ENCODE data around the gene PKDCC.

The PKDCC gene

DNA sequence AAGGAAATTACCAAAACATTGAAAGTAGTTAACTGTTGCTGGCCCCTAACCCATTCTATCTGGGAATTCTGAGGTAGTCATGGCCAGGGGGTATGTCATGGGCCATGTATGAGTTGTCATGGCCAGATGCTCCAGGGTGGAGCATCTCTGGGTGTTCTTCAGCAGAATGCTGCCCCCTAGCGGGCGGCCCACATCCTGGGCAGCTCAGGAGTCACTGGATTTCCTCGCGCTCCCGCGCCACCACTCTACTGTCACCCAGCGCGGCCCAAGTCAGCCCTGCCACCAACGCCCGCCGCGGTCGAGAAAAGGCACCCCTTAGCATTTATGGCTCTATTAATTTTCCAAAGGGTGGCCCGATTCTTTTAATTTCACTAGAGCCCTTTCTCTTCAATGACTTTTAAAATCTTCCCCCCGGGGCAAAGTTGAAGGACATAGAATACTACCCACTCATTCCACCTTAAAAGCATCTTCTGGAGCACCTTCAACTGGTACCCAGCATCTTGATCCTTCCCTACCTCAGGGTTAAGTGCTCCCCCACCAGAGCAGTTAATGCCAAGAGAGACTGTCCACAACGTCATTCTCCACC is 41.6 kb downstream of the PKDCC start:
- DNase-seq (ENCODE audit: low read depth in 2 of 2), result peak in 1 of 2 experiments; percentile 51

DNA sequence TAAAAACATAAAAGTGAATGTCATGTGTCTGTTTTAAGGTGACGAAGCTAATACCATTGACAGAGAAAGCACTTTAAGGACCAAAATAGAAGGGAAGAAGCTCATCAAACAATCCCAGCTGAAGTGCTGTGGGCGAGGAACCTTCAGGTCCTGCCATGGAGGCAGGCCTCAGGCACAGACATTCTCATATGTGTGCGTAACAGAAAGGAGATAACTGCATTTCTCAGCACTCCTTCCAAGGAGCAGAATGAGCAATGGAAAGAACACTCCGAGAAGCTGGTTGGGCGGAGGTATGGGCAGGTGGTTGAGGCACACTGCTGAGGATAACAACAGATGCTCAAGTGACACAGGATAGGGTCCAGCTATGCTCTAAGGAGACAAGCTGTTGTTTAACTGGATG is 42.4 kb downstream of the PKDCC start:
- DNase-seq (ENCODE audit: low read depth in 2 of 2), result no peak

DNA sequence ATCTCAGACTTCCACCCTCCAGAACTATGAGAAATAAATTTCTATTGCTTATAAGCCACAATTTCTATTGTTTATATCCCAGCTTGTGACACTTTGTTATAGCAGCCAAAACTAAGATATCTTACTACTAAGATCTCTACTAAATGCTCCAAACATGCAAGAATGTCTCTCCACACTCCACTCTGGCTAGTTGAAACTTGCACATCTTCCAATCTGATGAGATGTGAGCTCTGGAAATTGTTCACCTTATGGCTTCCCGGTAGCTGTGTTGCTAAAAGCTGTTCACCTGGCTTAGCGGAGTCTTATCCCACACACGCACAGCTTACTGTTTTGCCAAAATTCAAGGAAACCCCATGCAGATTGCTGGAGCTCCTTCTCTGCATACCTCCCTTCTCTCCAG is 43.9 kb downstream of the PKDCC start:
- no peak for DNase-seq (ENCODE audit: low read depth in 2 of 2)

DNA sequence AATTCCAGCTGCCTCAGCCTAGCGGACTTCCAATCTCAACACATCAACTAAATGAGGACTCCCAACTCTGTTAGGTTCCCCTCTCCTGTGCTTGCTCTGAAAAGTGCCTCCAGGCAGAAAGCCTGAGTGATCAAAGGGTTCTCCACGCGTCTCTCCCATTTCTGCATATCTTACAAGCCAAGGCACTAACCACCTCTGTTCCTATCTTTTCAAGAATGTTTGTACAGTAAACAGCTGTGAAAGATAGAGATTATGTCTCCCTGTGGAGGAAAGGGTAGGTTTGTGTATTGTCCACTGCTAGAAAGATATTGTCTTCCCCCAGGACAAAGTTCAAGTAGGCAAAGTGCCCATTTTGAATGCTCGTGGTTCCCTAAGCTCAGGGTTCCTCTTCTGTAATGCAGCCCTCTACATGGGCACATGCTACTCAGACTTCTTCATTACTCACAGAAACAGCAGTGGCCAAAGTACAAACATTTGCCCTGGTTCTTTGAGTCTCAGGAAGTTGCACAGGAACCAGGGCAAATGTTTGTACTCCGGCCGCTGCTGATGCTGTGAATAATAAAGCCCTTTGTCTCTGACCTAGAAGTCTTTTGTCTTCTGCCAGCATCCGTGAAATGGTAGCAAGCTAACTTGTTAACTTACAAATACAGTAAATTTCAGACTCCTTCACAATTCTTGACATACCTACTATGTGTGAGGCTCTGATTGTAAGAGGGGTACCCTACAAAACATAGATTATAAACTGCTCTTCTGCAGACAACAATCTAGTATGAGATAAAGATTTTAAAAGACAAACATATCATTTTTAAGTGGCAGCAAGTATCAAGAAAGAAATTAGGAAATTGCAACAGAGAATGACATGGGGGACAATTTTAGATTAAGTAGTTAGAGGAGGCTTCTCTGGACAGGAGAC is 44.5 kb downstream of the PKDCC start:
- DNase-seq (ENCODE audit: low read depth in 2 of 2), result no peak

DNA sequence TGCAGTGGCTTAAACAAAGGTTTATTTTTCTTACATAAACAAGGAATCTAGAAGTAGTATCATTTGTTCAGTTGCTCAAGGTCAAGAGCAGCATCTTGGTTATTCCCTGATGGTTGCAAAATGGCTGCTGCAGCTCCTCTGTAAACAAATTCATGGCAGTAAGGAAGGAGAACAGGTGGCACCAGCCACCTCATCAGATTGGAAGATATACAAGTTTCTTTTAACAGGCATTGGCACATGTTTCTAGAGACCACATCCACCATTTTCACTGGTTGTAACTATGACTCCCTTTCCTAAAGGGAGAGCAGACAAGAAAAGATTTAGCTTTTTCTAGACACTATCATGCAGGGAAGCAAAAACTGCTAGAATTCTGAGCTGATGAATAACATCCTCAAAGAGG is 46.3 kb downstream of the PKDCC start:
- DNase-seq (ENCODE audit: low read depth in 2 of 2), result no peak

DNA sequence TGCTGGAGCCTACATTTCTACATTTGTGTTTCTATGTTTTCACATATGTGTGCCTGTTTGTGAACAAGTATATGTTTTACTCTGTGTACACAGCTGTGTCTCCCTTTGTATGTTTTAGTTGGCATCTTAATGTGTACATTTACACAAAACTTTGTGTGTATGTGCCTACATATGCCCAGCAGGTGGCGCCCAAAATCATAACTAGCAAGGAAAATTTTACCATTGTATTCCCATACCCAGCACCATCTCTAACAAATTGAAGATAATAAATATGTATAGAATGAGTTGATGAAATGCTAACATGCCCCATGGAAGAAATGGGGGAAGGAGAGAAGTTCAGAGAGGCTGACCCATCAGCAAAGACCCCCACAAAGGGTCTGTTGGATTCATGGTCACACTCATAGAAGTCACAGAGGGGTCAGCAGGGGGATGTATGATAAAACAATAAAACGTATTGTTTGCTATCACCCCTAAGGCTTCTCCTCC is 48.1 kb downstream of the PKDCC start:
- peak; percentile 34 to 70 for DNase-seq (ENCODE audit: low read depth in 2 of 2)

DNA sequence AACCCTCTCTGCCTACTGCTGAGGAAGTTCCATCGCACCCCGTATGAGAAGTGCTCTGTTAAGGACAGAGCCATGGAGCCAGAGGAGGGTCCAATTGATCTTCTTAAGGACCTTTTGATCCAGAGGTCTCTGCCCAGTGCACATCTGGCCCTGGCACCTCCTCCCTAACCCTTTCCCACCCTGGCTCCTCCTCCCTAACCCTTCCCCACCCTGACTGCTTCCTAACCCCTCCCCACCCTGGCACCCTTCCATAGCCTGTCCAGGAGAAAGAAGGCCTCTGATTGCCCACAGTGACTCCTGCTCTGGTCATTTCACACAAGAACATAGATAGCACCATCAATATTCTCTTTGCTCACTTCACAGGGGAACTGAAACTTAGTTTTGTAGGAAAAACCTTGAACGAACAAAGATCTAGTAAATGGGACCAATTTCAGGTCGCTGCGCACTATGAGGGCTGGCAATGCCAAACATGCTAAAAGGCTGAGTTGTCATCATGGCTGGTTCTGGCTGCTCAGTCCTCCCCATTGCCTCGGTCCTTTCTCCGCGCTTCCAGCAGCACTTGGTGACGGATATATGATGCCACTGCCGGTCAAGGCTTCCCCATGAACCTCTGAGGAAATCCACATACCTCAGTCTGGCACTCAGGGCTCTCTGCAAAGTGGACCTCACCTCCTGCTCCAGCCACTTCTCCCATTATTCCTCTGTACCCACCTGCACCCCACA is 49.2 kb downstream of the PKDCC start:
- DNase-seq (ENCODE audit: low read depth in 2 of 2), result no peak

DNA sequence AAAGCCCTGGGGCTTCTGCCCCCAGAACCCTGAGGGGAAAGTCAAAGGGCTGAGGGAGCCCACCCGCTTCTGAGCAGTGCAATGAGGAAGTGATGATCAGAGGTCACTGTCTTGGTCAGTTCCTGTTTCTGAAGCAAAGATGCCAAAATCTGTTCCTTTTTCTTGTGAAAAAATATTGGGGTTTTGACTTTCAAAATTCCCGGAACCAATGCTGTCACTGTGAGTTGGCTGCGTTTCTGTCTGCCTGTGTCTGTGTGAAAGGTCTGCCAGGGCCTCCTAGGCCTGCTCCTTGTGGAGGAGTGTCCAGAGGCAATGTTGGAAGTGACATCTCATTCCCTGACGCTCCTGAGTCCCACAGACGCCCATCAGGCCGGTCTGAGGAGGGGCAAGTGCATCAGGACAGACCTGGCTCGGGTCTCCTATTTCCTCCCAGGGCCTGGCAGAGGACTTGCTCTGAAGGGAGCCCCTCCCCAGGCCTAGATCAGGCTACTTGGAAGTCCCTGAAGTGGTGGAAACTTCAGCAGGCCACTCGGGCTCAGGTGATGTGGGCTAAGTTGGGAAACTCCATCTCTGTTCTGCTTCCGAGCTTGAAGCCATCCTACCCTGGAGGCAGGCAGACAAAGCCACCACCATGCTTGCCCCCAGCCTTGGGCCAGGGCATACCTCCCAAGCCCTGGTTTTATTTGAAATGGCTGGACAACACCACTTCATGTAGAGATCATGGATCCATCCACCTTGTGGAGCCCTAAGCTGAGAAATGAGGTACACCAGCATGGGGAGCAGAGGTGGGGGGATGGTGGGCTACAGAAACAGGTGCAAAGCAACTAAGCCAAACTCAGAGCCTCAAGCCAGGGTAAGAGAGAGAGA is 51.0 kb downstream of the PKDCC start:
- no peak for DNase-seq (ENCODE audit: low read depth in 2 of 2)

DNA sequence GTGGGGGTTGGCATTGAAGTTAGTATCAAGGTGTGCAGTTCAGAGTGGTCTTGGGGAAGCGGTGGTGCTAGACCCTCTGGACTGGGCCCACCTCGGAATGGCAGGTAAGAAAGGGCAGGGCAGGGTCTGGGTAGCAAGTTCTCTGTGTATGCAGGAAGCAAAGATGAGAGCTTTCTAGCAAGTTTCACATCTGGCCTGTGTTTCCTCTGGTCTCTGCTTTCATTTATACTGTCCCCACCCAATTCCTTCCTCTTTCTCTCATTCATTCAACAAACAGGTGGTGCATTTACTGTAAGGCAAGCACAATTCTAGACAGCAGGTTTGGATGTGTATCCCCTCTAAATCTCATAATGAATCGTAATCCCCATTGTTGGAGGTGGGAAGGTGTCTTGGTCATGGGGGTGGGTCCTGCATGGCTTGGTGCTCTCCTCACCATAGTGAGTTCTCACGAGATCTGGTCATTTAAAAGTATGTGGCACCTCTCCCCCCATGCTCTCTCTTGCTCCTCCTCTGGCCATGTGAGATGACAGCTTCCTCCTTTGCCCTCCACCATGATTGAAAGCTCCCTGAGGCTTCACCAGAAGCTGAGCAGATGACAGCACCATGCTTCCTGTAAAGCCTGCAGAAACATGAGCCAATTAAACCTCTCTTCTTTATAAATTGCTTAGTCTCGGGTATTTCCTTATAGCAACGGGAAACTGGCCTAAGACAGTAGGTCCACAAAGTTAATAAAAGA is 51.8 kb downstream of the PKDCC start:
- no peak for DNase-seq (ENCODE audit: low read depth in 2 of 2)

DNA sequence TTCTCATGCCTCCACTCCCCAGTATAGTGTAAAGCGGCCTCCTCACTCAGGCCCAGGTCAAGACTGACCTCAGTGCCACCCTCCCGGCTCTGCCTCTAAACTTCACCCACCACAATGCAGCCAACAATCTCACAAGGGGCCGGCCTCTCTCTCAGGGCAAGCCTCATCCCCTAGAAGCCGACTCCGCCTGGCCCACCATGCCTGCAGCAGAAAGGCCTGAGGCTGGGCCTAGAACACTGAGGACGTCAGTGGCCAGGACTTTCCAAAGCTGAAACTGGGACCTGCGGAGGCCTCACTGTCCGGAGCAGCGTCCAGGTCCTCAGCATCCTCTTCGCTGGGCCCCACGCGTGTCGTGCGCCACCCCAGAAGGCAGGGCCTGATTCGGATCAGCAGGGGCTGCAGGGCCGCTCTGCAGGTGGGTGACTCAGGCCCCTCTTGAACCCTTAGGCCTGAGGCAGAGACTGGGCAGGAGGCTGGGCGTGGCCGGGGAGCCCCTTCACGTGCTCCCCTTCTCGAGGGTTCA is 52.9 kb downstream of the PKDCC start:
- no peak for DNase-seq (ENCODE audit: low read depth in 2 of 2)

DNA sequence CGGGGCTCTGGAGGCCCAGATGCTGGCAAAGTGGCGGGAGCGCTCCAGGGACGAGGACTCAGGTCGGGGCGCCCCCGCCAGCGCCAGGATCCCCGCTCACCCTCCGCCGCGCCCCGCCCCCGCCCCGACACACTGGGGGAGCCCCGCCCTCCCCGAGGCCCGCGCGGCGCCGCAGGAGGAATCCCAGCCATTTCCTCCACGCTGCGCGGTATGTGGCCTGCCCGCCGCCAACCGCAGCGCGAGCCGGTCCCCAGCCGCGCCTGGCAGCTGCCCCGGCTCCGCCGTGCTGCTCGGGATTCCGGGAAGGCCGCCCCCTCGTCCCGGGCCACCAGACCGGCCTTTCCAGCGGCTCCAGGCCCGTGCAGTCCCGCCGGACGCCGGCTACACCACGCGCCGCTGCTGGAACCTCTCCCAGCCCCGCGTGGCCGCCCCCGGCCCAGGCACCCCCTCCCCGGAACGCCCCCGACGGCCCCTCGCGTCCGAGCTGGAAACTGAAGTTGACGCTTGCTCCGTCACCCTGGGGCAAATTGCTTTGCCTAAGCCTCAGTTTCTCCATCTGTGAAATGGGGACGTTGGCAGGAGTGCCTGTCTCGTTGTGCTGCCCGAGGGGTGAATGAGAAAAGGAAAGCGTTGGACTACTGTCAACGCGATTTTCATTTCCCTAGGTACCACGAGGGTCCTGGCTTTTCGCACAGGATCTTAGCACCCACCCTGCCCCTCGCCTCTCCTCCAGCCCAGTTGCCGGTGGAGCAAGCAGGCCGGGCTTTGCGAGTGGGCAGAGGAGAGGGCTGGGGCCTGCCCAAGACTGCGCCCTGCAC is 53.6 kb downstream of the PKDCC start:
- peak in 1 of 2 experiments; percentile 36 for DNase-seq (ENCODE audit: low read depth in 2 of 2)

DNA sequence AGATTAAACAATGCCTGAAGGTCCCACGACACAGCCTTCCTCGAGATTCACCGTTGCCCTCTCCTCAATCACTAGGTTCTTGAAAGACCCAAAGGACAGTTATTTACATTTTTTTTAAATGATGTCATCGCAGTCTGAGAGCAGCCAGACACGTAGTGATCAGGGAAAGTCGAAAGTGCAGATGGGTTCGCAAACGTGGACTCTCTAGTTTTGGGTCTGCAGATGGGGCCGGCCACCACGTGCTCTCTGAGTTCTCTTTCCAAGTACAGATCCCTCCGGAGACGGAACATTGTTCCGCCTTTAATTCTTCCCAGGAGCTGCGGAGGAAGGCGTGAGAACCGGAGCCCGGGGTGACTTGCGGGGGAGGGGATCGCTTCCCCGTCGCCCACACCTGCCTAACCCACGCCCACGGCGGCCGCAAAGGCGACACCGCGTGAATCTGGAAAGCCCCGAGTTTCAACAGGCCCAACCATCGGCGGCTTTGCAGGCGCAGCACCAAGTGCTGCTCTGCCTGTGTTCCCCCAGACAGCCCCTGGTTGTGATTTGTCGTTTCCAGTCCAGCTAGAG is 54.3 kb downstream of the PKDCC start:
- peak; percentile 68 to 77 for DNase-seq (ENCODE audit: low read depth in 2 of 2)

DNA sequence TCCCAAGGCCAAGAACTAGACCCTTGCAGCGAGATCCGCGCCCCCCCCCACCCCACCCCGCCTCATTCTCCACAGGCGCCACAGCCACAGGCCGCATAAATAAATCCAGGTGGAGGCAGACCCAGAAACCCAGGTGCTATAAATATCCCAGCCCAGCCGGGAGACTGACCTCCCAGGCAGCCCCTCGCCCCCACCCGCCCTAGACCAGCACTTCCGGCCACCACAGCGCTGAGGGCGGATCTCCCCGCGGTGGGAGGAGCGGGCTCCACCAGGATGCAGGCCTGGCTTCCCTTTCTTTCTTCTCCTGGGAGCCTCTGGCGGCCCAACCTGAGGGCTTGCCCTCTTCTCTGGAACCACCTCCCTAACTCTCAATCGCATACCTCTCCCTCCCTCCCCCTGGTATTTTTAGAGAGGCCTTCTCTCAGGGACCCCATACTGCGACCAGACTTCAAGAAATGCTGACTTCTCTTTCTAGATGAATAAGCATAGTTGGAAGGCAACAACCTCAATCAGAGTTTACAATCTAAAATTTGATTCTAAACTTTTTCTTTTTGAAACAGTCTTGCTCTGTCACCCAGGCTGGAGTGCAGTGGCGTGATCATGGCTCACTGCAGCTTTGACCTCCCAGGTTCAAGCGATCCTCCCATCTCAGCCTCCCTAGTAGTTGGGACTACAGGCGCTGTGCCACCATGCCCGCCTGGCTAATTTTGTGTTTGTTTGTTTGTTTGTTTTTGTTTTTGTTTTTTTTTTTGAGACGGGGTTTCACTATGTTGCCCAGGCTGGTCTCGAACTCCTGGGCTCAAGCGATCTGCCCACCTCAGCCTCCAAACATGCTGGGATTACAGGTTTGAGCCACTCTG is 55.0 kb downstream of the PKDCC start:
- DNase-seq (ENCODE audit: low read depth in 2 of 2), result no peak

DNA sequence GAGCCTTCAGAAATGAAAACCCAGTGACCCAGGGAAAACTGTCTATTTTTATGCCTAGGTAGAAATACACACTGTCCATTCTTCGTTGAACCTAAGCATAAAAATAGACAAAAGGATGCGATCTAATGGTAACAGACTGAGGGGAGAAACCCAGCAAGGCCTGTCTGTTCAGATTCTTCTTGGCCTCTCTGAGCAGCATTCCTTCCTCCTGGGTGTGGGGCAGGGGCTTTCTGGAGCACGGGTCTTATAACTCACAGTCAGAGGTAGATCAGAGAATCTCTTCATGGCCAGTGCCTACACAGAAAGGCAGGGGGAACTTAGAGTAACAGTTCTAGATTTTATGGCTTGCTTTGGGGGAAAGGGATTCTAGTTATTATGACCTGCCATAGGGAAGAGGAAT is 56.0 kb downstream of the PKDCC start:
- DNase-seq (ENCODE audit: low read depth in 2 of 2), result no peak

DNA sequence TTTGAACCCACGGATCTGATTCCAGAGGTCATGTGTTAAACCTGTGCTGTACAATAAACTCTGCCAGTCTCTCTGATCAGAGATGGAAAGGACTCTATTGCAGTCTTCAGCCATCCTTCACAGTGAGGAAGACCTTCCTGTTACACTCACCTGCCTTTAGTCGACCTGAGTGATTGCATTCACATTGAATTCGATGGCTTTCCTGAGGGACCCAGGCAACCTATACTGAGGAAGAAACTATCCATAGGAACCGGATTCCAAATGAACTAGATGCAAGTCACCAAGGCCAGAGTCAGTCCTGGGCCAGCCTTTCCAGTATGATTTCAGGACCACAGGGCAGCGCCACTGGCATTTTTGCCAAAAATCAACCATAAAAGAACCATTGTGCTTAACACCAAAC is 56.8 kb downstream of the PKDCC start:
- DNase-seq (ENCODE audit: low read depth in 2 of 2), result no peak

DNA sequence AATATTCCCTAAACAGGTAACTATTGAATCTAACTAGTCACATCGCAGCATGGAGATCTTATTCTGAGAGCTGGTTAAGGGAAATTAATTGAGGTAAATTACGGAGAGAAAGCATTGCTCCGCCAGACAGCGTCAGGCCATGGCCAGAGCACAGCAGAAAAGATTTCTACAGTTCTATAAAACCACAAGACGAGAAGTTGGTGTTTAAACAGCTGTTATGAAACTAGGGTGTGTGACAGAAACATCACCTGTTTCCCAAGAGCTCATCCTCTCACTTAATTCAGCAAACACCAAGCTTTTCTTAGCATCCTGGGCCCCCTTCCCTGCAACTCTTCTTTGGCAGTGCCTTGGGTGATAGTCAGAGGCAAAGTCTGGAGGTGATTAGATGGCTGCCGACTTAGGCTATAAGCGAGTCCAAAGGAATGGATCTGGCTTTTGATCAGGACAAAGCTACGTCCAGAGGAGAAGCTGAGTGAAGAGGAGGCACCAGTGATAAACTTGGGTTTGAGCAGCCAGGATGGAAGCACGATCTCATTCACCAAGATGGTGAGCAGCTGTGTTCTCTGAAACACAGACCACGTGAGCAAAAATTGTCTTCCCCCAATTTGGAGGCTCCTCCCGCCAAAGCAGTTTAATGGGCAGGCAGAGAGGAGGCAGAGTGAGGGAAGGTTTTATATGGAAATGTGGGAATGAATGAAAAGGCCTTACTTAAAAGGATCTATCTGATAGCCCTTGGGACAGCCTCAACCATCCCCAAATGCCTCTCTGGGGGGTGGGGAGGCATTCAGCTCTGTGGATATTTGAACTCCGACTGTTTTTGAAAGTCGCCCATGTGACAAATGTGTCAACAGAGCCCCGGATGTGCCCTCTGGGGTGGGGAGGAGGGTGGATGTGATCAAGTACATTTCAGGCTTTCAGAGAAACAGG is 57.8 kb downstream of the PKDCC start:
- DNase-seq (ENCODE audit: low read depth in 2 of 2), result peak in 1 of 2 experiments; percentile 43

DNA sequence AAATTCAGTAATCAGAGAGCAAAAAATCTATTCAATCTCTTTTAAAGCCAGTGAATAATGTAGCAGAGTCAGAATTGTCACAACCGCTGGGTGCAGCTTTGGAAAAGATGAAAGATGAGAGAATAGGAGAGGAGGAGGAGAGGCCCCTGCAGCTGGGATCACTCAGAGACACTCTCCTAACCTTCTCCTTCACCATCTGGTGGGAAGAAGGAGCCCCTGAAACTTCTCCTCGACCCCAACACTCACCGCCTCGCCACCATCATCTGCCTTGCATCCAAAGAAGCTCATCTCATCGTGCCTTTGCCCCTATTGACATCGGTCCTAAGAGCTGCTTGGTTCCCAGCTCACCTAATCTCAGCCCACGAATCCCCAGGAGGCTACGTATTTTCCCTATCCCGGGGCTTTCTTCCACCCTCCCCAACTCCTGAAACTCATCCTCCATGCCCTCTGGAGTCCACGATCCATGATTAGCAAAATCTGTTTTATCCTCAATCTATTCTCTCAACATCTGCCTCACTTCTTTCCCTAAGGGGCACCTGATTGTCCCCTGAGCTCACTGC is 58.5 kb downstream of the PKDCC start:
- no peak for DNase-seq (ENCODE audit: low read depth in 2 of 2)

All from stimulated activated CD4-positive, alpha-beta T cell treated with anti-CD3 and anti-CD28 coated beads, Interleukin-12 subunit alpha, Interleukin-12 subunit beta, amount 100 ng/mL, for 24 hours (primary cell).